GM19467 (cell line): ENCODE results near the gene TMEM182.

Experiments
- ATAC-seq: cut with Tn5 transposase; IDR thresholded peaks from one replicate; pipeline ENCODE4 v1.9.1; 2021; ENCODE audit warnings: mild to moderate bottlenecking, moderate library complexity; ENCODE audit not compliant: unreplicated experiment

Gene TMEM182

GRCh38 chr2:102761763-102762162, at the start of gene TMEM182:
Gene TMEM182, plus strand, starts transcription at chr2:102762031. Its CDS starts 187 bp downstream, at chr2:102762218.
- no peak for ATAC-seq

GRCh38 chr2:102717308-102718018, 44.4 kb upstream of the TMEM182 start:
- ATAC-seq: no peak

- ATAC-seq: no peak
Measured at GRCh38 chr2:102718387-102719316, 43.2 kb upstream of the TMEM182 start.

- no peak for ATAC-seq
Measured at GRCh38 chr2:102724016-102724490, 37.8 kb upstream of the TMEM182 start.

- ATAC-seq: no peak
Measured at GRCh38 chr2:102724553-102724952, 37.3 kb upstream of the TMEM182 start.

- ATAC-seq: no peak
Measured at GRCh38 chr2:102726128-102727087, 35.4 kb upstream of the TMEM182 start.

GRCh38 chr2:102735416-102736109, 26.3 kb upstream of the TMEM182 start:
- ATAC-seq: no peak

GRCh38 chr2:102736110-102736409, 25.8 kb upstream of the TMEM182 start:
- ATAC-seq: peak; percentile 11

GRCh38 chr2:102736410-102737409, 25.1 kb upstream of the TMEM182 start:
- ATAC-seq: peak; percentile 94

- no peak for ATAC-seq
Measured at GRCh38 chr2:102737431-102737830, 24.4 kb upstream of the TMEM182 start.

- no peak for ATAC-seq
Measured at GRCh38 chr2:102743259-102743658, 18.6 kb upstream of the TMEM182 start.

GRCh38 chr2:102748107-102748506, 13.7 kb upstream of the TMEM182 start:
- no peak for ATAC-seq

- peak; percentile 66 for ATAC-seq
Measured at GRCh38 chr2:102749938-102750337, 11.9 kb upstream of the TMEM182 start.

GRCh38 chr2:102753563-102754159, 8.2 kb upstream of the TMEM182 start:
- ATAC-seq: no peak

GRCh38 chr2:102754456-102755145, 7.2 kb upstream of the TMEM182 start:
- no peak for ATAC-seq

- ATAC-seq: no peak
Measured at GRCh38 chr2:102755284-102755683, 6.5 kb upstream of the TMEM182 start.

- no peak for ATAC-seq
Measured at GRCh38 chr2:102758439-102758838, 3.4 kb upstream of the TMEM182 start.

GRCh38 chr2:102764083-102764482, 2.3 kb downstream of the TMEM182 start:
- ATAC-seq: no peak
